Astrocyte of the cerebellum (primary cell): ENCODE results near the gene PBX2.

Experiments used
- DNase-seq: peaks from one replicate; pipeline ENCODE4 v3.0.0-alpha.2; 2011; ENCODE audit warnings: low read depth
- H3K4me3 ChIP-seq: 2 replicates; pipeline ENCODE4 v1.5.1; 2011; ENCODE audit warnings: mild to moderate bottlenecking, low read depth, low read length, moderate library complexity
- CTCF ChIP-seq: IDR thresholded peaks from 2 replicates; pipeline ENCODE4 v1.5.1; 2012; ENCODE audit warnings: low read length, low read depth, moderate library complexity, mild to moderate bottlenecking; ENCODE audit errors: missing control alignments
- in situ Hi-C: cut with HindIII; loops from 2 replicates; pipeline ENCODE4 v1.10.0; 2017; ENCODE audit warnings: low sequenced_read_pairs

Gene PBX2

DNA sequence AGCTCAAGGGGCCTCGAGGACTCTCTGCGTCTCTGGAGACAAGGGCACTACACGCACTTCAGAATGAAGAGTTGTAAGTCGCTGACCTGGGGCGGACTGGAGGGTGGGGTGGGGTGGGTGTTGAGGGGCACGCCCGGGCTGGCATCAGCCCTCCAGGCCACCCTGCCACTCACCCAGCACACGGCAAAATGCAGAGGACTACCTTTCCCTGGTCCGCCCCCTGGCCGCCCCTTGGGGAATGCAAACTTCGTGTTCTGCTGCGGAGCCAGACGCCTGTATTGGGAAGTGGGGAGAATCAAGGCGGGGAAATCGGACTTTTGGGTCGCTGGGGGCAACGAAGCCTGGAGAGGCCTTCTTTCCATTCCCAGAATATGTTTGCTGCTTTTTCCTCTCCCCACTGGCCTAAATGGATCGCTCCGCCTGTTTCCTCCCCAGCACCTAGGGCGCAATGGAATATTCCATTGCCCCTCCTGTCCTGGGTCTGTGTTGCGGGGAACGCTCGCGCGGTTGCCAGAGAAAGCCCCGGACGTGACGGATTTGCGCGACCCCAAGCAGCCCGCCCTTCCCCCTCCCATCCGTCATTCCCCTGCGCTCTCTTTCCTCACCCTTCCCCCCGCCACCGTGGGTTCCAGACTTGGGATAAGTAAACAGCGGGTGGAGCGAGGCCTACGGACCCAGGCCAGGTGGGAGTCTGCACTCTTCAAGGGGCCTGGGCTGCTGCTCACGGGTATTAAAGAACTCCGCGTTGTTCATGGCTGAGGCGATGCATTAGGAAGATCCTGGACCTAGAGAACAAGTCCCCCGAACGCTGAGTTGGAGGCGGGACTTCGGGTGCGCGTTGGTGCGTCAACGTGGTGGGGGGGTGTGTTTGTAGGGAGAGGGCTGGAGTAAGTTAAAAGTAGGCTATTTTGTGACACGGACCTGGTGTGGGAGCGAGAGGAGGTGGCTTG lies 36.2 kb downstream of the PBX2 start, which contains the start of gene PPT2:
Gene PPT2, plus strand, starts transcription at position 578 of the 950 bp plus-strand sequence. CDS start 454 bp downstream, outside the sequence.
- peak; percentile 84 for DNase-seq
- TF ChIP-seq CTCF = peak; percentile 41
- in situ Hi-C loops = no loop called here
- peak within 1 kb of the TSS; percentile 94 for H3K4me3 ChIP-seq

DNA sequence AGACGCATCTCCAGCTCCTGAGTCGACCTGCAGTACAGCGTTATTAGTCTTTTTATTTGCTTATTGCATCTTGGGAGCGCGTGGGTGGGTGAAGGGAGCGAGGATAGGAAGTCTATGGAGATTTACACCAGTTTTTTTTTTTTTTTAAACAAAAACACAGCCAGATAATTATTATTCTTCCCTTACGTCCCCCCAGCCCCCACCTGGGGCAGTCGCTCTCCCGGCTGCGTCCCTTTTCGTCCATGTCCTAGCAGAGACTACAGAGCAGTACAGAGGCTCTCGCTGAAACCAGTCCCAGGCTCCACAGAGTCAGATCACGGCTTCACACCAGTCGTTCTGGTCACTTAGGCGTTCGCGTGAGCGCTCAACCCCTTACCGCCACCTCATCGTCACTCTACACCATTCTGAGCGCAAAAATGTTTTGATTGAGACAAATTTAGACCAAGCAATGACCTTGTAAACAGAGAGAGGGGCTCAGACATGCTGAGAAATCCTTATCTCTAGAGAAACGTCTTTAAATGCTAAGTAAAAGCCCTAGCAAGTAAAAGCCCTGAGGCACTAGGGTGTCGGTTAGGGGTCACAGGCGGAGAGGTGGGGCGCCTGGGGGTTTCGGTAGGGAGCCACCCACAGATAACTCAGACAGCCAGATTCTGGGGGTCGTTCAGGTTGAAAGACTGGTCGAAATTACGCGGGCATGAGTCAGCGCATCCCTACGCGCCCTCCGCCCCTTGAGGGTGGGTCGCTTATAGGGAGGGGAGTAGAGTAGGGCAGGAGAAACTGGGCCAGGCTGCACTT lies 37.0 kb downstream of the PBX2 start:
- TF ChIP-seq CTCF = no peak

GRCh38 chr6:32151863-32152768 lies 37.9 kb downstream of the PBX2 start, which contains the start of gene PRRT1:
TSS of gene PRRT1 (minus strand) at chr6:32151939. CDS start at chr6:32151827, 112 bp downstream.
- peak within 1 kb of the TSS; percentile 94 for H3K4me3 ChIP-seq
- in situ Hi-C loops = no loop called here
- no peak for TF ChIP-seq CTCF
- DNase-seq = no peak

More for the DNA sequence above, 37.0 kb downstream of the PBX2 start:
- in situ Hi-C loops = no loop called here
- DNase-seq = no peak
- peak overlapping the region; percentile 94 for H3K4me3 ChIP-seq

- DNase-seq = no peak
- in situ Hi-C loops = no loop called here
- peak overlapping the region; percentile 10 for H3K4me3 ChIP-seq
- no peak for TF ChIP-seq CTCF
Observed at GRCh38 chr6:32151181-32151862, 38.7 kb downstream of the PBX2 start.

- in situ Hi-C loops = no loop called here
- DNase-seq = no peak
- no peak overlapping the region for H3K4me3 ChIP-seq
- no peak for TF ChIP-seq CTCF
Observed at GRCh38 chr6:32149932-32150870, 39.8 kb downstream of the PBX2 start.
